Fibroblast of the aortic adventitia (primary cell): Measurements from ENCODE around the gene GSX1. TPM values are rescaled to one million over a fixed set of nuclear protein-coding genes. Genes with fewer than 3 reads are reported as not detected.

Source experiments
- DNase-seq: peaks from one replicate; pipeline ENCODE4 v3.0.0-alpha.2; 2010; ENCODE audit warnings: low read depth
- H3K4me3 ChIP-seq: 2 replicates; pipeline ENCODE4 v1.5.1; 2011; ENCODE audit warnings: low read depth, mild to moderate bottlenecking, control low read depth, low read length, moderate library complexity
- total RNA-seq: library from RNA; depleted of rRNA; stranded (reverse); fragments of >200 nt; gene quantifications from 2 replicates; pipeline ENCODE4 v1.2.3, GENCODE V29; 2012; ENCODE audit warnings: low replicate concordance
- TF ChIP-seq, protein P1 (sequence below): IDR thresholded peaks from 2 replicates; pipeline ENCODE4 v1.5.1; 2011; ENCODE audit warnings: mild to moderate bottlenecking, low read length, control low read depth, inconsistent platforms; ENCODE audit not compliant: insufficient read depth

GSX1 gene
- total RNA-seq, 1 donor: not detected

DNA sequence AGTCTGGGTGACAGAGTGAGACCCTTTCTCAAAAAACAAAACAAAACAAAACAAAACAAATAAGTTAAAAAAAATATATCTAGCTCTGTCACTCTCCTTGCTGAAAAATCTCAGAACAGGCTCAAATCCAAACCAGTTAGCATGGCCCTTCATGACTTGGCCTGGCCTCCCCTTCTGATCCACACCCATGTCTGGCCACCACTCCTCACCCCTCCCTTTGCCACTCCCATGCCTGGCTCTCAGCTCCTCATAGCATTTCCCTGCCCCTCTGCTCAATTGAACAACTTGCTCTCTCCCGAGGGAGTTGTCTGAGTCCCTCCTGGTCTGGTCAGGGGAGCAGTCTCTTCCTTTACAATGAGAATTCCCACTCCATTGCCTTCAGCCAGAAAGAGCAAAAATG lies 4.0 kb upstream of the GSX1 start:
- TF ChIP-seq, protein P1, sequence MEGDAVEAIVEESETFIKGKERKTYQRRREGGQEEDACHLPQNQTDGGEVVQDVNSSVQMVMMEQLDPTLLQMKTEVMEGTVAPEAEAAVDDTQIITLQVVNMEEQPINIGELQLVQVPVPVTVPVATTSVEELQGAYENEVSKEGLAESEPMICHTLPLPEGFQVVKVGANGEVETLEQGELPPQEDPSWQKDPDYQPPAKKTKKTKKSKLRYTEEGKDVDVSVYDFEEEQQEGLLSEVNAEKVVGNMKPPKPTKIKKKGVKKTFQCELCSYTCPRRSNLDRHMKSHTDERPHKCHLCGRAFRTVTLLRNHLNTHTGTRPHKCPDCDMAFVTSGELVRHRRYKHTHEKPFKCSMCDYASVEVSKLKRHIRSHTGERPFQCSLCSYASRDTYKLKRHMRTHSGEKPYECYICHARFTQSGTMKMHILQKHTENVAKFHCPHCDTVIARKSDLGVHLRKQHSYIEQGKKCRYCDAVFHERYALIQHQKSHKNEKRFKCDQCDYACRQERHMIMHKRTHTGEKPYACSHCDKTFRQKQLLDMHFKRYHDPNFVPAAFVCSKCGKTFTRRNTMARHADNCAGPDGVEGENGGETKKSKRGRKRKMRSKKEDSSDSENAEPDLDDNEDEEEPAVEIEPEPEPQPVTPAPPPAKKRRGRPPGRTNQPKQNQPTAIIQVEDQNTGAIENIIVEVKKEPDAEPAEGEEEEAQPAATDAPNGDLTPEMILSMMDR: no peak
- H3K4me3 ChIP-seq: no peak overlapping the region
- DNase-seq: no peak

DNA sequence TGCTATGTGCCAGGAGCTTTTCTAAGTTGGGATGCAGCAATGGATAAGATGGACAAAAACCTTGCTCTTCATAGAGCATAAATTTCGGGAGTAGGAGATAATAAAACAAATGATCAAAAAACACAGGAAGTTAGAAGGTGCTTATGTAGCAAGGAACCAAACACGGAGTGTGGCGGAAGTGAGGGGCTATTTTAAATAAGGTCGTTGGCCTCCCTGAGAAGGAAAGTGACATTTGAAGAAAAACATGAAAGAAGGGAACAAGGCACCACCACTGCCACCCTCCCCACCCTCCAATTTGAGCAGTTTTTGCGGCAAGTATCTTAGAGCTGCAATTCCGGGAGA lies 3.2 kb upstream of the GSX1 start:
- TF ChIP-seq, protein P1: no peak
- no peak for DNase-seq
- no peak overlapping the region for H3K4me3 ChIP-seq

DNA sequence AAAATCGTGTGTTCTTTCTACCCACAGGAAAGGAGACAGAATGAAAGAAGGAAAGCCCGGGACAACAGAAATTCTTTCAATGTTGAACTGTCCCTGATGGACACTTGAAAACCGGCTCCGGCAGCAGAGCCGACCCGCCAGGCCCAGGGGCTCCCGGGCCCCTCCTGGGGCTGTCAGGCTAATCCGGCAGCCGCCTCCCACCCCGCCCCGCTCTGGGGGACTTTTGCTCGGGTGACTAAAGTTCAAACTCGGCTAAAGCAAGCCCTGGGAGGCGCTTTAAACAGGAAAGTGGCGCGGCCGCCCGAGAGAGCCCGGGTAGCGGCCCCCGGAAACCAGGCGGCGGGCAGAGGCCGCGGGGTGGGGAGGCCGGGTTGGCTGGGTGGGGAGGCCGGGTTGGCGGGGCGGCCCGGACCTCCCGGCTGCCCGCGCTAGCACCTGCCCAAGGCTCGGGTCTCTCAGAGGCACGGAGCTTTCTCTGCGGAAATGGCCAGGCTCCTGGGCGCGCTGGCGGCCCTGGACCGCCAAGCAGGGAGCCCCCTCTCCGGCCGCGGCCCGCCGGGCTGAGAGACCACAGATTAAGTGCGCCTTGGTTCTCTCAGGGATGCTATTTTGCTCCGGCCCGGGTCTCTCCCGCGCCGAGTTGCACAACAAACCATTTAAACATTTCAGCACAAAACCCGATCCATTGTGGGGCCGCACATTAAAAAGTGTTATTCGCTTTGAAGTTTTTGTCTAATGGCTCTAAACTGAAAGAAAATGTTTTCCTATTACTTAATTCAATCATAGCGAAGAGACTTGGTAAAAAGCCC lies 2.6 kb upstream of the GSX1 start:
- H3K4me3 ChIP-seq: no peak overlapping the region
- DNase-seq: no peak
- TF ChIP-seq, protein P1: no peak

DNA sequence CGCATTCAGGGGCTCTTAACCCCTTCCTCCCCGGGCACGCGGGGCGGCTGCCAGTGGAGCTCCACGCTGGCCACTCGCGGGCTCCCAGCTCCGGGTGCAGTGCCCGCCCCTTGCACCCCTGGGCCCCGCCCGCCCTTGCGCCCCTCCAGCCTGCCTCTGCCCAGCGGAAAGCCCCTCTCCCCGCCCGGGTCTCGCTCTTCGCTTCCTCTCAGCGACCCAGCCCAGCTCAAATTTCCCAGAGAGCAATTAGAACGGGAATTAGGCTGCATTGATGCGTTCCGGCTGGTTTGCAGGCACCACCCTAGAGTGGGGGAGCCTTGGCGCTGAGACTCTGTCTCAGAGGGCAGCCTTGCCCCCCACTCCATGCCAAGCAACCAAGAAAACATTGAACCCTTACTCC lies 1.8 kb upstream of the GSX1 start:
- H3K4me3 ChIP-seq: no peak overlapping the region
- TF ChIP-seq, protein P1: no peak
- no peak for DNase-seq

DNA sequence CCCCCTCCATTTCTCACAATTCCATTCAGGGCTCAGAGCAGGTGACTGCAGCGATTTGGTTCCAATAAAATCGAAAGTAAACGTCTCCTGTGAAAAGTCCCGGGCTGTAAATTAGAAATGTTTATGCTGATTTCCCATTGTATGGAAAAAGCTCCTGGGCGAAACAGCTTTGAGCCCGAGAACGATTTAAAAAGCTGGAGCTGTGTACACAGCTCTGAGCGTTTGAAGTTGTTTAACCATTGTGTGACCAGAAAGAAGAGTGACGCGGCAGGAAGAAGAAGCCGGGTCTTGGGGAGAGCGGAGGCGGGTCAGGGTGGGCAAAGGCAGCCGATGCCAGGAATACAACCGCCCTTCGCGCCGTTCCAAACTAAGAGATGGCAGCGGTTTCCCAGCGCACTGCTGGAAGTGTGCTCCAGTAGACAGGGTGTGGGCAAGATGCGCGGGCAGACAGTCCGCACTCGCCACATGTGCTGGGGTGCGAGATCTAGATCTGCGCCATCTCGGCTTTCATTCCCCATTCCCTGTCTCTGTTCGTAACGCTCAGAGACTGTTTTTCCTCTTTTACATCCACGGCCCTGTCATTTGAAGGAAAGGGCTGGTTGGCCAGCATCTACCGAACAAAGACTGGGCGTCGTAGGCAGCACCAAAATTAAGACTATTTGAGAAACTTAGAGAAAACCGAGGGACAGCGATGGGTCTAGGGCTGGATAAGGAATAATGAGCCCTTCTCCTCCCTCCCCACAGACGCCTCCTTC lies 960 bp upstream of the GSX1 start:
- peak overlapping the region; percentile 36 for H3K4me3 ChIP-seq
- DNase-seq: no peak
- TF ChIP-seq, protein P1: no peak

DNA sequence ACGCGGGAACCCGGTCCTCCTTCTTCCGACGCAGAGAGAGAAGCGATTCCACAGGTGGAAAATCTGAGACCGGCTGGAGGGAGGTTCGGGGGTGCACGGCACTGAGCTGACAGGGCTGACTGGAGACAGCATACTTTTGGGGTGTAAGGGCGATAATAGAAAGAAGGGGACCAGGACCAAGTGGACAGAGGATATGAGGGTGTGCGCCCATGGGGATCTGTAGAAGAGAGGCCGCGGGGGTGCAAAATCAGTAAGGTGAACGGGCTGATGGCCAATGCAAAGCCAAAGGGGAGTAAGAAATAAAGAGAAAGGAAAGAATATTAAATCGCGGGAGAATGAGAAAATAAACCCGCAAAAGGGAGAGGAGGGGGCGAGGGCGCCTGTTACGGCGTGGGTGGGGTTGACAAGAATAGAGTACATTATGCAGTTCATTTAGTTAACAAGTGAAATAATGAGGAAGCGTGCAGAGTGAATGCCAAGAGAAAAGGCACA lies 336 bp upstream of the GSX1 start:
- no peak overlapping the region for H3K4me3 ChIP-seq
- TF ChIP-seq, protein P1: no peak
- DNase-seq: no peak
